Measurements from ENCODE around the gene CCNT1.

Gene CCNT1

DNA sequence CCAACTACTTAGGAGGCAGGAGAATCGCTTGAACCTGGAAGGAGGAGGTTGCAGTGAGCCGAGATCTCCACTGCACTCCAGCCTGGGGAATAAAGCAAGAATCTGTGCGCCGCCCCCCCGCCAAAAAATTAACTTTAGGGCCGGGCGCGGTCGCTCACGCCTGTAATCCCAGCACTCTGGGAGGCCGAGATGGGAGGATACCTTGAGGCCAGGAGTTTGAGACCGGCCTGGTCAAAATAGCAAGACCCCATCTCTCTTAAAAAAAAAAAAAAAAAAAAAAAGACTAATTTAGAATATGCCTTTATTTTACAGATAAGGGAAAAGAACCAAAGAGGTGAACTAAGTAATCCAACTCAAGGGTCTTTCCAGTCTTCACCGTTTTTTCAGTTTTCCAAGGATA, 35.6 kb downstream of the CCNT1 start:
- Histone ChIP-seq H3K4me3 (ENCODE audit: low read length, poor library complexity, severe bottlenecking) (peak overlapping the region; percentile 86), H3K27me3 (ENCODE audit: insufficient read depth, low read length, poor library complexity, severe bottlenecking) (no peaks in the 10 kb centered on the region), H2AFZ (ENCODE audit: low read length) (no peak overlapping the region), H3K9ac (ENCODE audit: low read depth, low read length, poor library complexity, severe bottlenecking) (peak overlapping the region; percentile 94), H3K36me3 (ENCODE audit: insufficient read depth, low read length) (peaks cover 13% of the 10 kb centered on the region; the same call in 1 of the 2 replicates), H3K4me1 (ENCODE audit: insufficient read depth, low read length, poor library complexity, severe bottlenecking) (peaks cover 43% of the 10 kb centered on the region), H3K79me2 (ENCODE audit: insufficient read depth, low read length) (peaks cover 61% of the 10 kb centered on the region), H3K4me2 (ENCODE audit: low read depth, low read length, poor library complexity, severe bottlenecking) (peak overlapping the region; percentile 91), H4K20me1 (ENCODE audit: insufficient read depth, low read length, poor library complexity, severe bottlenecking) (peaks cover 57% of the 10 kb centered on the region), H3K9me3 (ENCODE audit: insufficient read depth, low read depth, low read length) (no peaks in the 10 kb centered on the region), H3F3A (ENCODE audit: low read depth) (no peaks in the 10 kb centered on the region), H3K9me2 (replicated peaks; ENCODE audit: low read depth, low read length) (no peaks in the 10 kb centered on the region)
- TF ChIP-seq EZH2phosphoT487 (IDR thresholded peaks at IDR 0.05; ENCODE audit: borderline replicate concordance) (no peak), CTCF (conservative IDR thresholded peaks at IDR 0.05; ENCODE audit: low read length) (no peak)

DNA sequence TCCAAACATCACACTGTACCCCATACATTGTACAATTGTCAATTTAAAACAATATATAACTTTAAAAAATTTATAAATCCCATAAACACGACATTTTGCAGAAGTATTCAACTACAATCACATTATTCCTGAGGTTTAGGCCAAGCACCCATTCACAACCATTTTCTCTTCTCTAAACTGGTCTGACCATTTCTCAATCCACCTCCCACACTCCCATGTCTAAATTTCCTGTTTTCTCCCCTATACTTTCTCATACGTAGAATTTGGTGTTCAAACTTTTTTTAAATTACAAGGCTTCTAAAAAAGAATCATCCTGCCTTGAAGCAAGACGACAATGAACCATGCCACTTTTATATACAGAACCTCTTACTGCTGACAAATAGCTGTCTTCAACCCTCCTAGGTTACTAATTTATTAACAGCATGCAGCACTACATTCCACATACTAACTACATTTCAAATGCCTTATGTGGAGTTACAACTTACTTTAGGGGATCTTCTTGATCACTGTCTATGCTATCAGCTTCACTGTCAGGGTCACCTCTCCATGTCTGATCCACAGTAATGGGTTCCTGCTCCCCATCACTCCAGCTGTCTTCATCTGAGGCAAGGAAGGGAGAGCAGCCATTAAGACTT, 37.8 kb downstream of the CCNT1 start:
- TF ChIP-seq EZH2phosphoT487 (IDR thresholded peaks at IDR 0.05; ENCODE audit: borderline replicate concordance), result no peak
- no peak for TF ChIP-seq CTCF (conservative IDR thresholded peaks at IDR 0.05; ENCODE audit: low read length)
- Histone ChIP-seq H3K27me3 (ENCODE audit: insufficient read depth, low read length, poor library complexity, severe bottlenecking) (no peaks in the 10 kb centered on the region), H3K9me2 (replicated peaks; ENCODE audit: low read depth, low read length) (no peaks in the 10 kb centered on the region), H4K20me1 (ENCODE audit: insufficient read depth, low read length, poor library complexity, severe bottlenecking) (peaks cover 76% of the 10 kb centered on the region), H3K4me3 (ENCODE audit: low read length, poor library complexity, severe bottlenecking) (peak overlapping the region; percentile 86), H3K4me1 (ENCODE audit: insufficient read depth, low read length, poor library complexity, severe bottlenecking) (peaks cover 47% of the 10 kb centered on the region), H3K4me2 (ENCODE audit: low read depth, low read length, poor library complexity, severe bottlenecking) (peak overlapping the region; percentile 91), H3K9ac (ENCODE audit: low read depth, low read length, poor library complexity, severe bottlenecking) (peak overlapping the region; percentile 94), H2AFZ (ENCODE audit: low read length) (no peak overlapping the region), H3K36me3 (ENCODE audit: insufficient read depth, low read length) (peaks cover 27% of the 10 kb centered on the region; the same call in 1 of the 2 replicates), H3K79me2 (ENCODE audit: insufficient read depth, low read length) (peaks cover 81% of the 10 kb centered on the region), H3K9me3 (ENCODE audit: insufficient read depth, low read depth, low read length) (no peaks in the 10 kb centered on the region), H3F3A (ENCODE audit: low read depth) (no peaks in the 10 kb centered on the region)

DNA sequence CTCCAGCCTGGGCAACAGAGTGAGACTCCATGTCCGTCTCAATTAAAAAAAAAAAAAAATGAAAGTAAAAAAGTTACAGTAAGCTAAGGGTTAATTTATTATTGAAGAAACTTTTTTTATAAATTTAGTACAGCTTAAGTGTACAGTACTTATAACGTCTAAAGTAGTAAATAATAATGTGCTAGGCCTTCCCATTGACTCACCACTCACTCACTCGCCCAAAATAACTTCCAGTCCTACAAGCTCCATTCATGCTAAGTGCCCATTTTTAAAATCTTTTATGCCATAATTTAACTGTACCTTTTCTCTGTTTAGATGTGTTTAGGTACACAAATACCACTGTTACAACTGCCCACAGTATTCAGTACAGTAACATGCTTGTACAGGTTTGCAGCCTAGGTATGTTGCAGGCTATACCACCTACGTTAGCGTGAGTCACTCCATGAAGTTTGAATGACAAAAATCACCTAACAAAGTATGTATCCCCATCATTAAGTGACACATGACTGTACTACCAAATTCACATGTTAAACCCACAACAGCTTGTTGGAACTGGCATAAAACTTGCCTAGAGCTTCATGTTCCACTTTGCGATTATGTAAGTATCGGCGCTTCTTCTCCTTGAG, 45.2 kb downstream of the CCNT1 start:
- no peaks in the 10 kb centered on the region for H3K27me3 ChIP-seq (ENCODE audit: insufficient read depth, low read length, poor library complexity, severe bottlenecking)
- TF ChIP-seq EZH2phosphoT487 (IDR thresholded peaks at IDR 0.05; ENCODE audit: borderline replicate concordance) (no peak), CTCF (conservative IDR thresholded peaks at IDR 0.05; ENCODE audit: low read length) (no peak)
- H3K9me3 ChIP-seq (ENCODE audit: insufficient read depth, low read depth, low read length), result no peaks in the 10 kb centered on the region
- H3K79me2 ChIP-seq (ENCODE audit: insufficient read depth, low read length), result peaks cover 48% of the 10 kb centered on the region
- H2AFZ ChIP-seq (ENCODE audit: low read length), result no peak overlapping the region
- H3K4me2 ChIP-seq (ENCODE audit: low read depth, low read length, poor library complexity, severe bottlenecking), result no peak overlapping the region
- peaks cover 52% of the 10 kb centered on the region for H4K20me1 ChIP-seq (ENCODE audit: insufficient read depth, low read length, poor library complexity, severe bottlenecking)
- no peak overlapping the region for H3K4me3 ChIP-seq (ENCODE audit: low read length, poor library complexity, severe bottlenecking)
- no peaks in the 10 kb centered on the region for H3F3A ChIP-seq (ENCODE audit: low read depth)
- H3K9me2 ChIP-seq (replicated peaks; ENCODE audit: low read depth, low read length), result no peaks in the 10 kb centered on the region
- H3K4me1 ChIP-seq (ENCODE audit: insufficient read depth, low read length, poor library complexity, severe bottlenecking), result peaks cover 9% of the 10 kb centered on the region
- H3K36me3 ChIP-seq (ENCODE audit: insufficient read depth, low read length), result peaks cover 84% of the 10 kb centered on the region
- no peak overlapping the region for H3K9ac ChIP-seq (ENCODE audit: low read depth, low read length, poor library complexity, severe bottlenecking)

Data from Loucy (cell line).